T-helper 22 cell (primary cell): Measurements from ENCODE around the gene IGSF10.
"Not testable (repeated sequence)": the region's sequence is repeated elsewhere in the genome, so short reads cannot be mapped to it uniquely, and the experiment has no call there.

Experiments used
- DNase-seq: peaks from one replicate; pipeline ENCODE4 v3.0.0-alpha.2; 2020; ENCODE audit warnings: low read depth

Gene IGSF10, protein sequence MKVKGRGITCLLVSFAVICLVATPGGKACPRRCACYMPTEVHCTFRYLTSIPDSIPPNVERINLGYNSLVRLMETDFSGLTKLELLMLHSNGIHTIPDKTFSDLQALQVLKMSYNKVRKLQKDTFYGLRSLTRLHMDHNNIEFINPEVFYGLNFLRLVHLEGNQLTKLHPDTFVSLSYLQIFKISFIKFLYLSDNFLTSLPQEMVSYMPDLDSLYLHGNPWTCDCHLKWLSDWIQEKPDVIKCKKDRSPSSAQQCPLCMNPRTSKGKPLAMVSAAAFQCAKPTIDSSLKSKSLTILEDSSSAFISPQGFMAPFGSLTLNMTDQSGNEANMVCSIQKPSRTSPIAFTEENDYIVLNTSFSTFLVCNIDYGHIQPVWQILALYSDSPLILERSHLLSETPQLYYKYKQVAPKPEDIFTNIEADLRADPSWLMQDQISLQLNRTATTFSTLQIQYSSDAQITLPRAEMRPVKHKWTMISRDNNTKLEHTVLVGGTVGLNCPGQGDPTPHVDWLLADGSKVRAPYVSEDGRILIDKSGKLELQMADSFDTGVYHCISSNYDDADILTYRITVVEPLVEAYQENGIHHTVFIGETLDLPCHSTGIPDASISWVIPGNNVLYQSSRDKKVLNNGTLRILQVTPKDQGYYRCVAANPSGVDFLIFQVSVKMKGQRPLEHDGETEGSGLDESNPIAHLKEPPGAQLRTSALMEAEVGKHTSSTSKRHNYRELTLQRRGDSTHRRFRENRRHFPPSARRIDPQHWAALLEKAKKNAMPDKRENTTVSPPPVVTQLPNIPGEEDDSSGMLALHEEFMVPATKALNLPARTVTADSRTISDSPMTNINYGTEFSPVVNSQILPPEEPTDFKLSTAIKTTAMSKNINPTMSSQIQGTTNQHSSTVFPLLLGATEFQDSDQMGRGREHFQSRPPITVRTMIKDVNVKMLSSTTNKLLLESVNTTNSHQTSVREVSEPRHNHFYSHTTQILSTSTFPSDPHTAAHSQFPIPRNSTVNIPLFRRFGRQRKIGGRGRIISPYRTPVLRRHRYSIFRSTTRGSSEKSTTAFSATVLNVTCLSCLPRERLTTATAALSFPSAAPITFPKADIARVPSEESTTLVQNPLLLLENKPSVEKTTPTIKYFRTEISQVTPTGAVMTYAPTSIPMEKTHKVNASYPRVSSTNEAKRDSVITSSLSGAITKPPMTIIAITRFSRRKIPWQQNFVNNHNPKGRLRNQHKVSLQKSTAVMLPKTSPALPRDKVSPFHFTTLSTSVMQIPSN (N-terminal part only)

GRCh38 chr3:151460774-151461450, at the start of gene IGSF10:
TSS of gene IGSF10 (minus strand) at chr3:151461061. CDS start at chr3:151458709, 2,352 bp downstream.
- DNase-seq: no peak

DNA sequence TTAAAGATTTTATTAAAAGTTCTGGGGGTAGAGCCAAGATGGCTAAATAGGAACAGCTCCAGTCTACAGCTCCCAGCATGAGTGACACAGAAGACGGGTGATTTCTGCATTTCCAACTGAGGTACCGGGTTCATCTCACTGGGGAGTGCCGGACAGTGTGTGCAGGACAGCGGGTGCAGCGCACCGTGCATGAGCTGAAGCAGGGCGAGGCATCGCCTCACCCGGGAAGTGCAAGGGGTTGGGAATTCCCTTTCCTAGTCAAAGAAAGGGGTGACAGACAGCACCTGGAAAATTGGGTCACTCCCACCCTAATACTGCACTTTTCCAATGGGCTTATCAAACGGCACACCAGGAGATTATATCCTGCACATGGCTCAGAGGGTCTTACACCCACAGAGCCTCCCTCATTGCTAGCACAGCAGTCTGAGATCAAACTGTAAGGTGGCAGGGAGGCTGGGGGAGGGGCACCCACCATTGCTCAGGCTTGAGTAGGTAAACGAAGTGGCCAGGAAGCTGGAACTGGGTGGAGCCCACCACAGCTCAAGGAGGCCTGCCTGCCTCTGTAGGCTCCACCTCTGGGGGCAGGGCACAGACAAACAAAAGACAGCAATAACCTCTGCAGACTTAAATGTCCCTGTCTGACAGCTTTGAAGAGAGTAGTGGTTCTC, 48.7 kb upstream of the IGSF10 start:
- not testable (repeated sequence) for DNase-seq

- DNase-seq: no peak
Measured at GRCh38 chr3:151504606-151505005, 43.7 kb upstream of the IGSF10 start.

DNA sequence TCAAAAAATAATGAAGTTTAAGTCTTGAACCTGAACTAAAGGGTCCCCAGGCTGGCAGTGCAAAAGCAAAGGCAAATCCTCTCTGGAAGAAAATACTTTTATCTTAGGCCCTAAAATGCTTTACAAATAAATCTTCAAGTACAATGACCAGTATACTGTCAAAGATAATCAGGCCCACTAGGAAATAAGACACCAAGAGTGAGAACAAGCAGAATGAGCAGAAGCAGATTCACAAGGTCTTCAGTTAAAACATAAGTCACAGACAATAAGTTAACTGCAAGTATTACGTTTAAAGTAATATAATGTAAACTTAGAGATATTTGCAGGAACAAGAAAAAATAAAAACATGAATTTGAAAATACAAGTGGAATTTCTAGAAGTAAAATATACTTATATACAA, 42.2 kb upstream of the IGSF10 start:
- no peak for DNase-seq

DNA sequence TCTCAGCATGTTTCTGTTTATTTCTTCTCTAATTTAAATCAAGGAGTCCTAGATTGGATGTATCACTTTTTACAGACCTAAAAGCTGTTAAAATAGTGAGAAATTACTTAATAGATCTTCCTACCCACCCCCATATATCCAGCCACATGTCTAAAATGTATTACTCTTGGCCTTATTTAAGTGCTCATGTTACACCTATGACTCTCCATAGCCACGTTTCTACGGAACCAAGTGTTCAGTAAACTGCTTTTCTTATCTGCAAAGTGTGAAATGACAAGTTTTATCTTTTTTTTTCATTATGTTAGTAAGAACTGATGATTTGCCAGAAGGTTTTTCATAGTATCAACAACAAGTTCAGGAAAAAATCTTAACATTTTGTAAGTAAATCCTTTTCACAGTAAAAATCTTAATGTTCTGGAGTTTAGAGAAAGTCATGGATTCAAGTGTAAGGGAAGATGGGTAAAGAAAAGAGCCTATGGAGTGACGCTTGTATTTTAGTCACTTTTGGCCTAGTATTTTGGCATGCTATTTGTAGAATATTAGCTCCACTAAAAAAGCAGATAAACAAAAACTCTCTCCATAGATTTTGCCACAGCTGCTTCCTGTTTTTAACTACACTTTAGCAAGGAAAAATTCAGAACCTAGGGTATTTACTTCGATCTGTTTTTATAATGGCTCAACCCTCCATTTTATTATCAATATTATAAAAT, 41.2 kb upstream of the IGSF10 start:
- no peak for DNase-seq

DNA sequence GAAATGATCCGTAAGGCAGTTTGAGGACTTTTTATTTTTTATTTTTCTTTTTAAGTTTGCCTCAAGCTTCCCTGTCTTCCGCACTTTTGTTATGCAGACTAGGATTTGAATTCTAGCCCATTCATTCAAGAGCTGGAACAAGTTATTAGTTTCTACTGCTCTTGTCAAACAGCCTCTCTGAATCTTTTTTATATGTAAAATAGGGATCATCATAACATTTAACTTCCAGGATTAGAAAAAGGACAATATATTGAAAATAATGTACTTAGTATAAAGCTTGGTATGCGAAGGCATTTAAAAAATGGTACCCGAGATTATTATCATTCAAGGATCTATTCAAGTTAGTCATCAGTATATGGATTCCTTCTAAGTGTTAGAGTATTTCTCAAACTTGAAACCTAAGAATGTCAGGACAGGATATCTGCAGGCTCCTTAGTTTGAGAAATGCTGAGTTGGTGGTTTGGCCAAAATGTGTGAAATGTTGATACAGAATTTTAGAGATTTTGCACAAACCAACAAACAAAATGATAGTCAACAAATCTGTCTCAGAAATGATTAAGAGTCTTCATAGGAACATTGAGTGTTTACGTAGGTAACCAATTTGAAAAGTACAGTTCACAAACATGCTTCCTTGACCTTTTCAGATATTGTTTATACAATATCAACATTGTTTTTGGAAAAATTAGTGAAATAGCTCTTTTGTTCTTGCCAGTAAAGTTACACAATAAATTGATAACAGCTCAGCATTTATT, 40.5 kb upstream of the IGSF10 start:
- DNase-seq: no peak

- no peak for DNase-seq
Measured at GRCh38 chr3:151499168-151499567, 38.3 kb upstream of the IGSF10 start.

GRCh38 chr3:151491525-151491924, 30.7 kb upstream of the IGSF10 start:
- no peak for DNase-seq

- not testable (repeated sequence) for DNase-seq
Measured at GRCh38 chr3:151487833-151488232, 27.0 kb upstream of the IGSF10 start.

DNA sequence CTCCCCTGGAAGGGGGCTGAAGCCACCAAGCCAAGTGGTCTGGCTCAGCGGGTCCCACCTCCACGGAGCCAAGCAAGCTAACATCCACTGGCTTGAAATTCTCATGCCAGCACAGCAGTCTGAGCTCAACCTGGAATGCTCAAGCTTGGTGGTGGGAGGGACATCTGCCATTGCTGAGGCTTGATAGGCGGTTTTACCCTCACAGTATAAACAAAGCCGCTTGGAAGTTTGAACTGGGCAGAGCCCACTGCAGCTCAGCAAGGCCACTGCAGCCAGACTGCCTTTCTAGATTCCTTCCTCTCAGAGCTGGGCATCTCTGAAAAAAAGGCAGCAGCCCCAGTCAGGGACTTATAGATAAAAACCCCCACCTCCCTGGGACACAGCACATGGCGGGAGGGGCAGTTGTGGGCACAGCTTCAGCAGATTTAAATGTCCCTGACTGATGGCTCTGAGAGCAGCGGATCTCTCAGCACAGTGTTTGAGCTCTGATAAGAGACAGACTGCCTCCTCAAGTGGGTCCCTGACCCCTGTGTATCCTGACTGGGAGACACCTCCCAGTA, 23.2 kb upstream of the IGSF10 start:
- DNase-seq: no peak

DNA sequence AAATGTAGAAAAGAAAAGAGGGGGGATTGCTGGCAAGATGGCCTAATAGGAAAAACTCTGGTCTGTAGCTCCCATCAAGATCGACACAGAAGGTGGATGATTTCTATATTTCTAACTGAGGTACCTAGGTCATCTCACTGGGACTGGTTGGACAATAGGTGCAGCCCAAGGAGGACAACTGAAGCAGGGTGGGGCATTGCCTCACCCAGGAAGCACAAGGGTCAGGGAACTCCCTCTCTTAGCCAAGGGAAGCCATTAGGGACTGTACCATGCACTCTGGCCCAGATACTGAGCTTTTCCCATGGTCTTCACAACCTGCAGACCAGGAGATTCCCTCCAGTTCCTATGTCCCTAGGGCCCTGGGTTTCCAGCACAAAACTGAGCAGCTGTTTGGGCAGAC, 22.6 kb upstream of the IGSF10 start:
- no peak for DNase-seq

DNA sequence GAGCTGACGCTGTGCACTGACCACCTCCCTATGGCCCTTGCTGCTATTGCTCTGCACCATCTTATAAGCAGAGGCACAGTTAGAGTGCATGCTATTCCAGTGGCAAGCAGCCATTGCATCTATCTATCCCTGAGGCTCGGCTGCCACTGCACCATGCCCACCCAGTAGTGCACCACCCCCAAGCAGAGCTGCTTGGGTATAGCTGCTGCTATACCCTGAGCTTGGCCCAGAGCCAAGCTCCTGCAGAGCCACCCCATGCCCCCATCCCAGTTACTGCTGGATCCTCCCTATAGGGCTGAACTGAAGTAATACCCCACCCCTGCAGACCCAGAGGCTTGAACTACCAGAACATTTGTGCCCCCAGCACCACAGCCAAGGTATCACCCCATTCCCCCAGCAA, 19.6 kb upstream of the IGSF10 start:
- DNase-seq: no peak

DNA sequence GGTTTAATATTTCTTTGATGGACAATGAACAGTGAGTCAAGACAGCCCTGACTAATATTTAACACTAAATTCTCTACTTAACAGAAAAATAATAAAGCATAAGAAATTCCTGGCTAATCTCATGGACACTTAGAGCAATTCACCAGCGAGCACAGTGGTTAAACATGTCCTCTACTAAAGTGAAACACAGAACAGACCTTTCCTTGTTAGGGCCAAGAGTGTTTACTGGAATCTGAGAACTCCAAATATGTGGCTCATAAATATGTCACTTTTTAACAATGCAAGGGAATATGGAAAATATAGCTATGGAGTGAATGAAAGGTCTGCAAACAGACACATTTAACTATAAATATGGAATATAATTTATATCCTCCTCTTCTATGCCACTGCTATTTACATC, 18.6 kb upstream of the IGSF10 start:
- no peak for DNase-seq

DNA sequence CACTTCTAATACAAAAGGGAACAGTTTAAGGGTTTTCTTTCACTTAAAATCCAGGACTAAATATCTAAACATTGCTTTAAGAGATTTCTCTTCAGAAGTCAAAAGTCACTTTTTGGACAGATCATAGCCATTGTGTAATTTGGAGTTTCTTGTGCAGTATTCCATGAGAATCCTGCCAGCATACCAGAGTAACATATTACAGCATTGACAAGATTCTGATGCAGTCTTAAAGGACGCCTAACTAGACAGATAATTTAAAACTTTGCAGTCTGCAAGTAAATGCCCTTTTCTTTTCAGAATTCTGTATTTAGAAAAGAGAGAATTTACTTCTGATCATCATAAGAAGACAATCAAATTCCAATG, 17.5 kb upstream of the IGSF10 start:
- DNase-seq: no peak

DNA sequence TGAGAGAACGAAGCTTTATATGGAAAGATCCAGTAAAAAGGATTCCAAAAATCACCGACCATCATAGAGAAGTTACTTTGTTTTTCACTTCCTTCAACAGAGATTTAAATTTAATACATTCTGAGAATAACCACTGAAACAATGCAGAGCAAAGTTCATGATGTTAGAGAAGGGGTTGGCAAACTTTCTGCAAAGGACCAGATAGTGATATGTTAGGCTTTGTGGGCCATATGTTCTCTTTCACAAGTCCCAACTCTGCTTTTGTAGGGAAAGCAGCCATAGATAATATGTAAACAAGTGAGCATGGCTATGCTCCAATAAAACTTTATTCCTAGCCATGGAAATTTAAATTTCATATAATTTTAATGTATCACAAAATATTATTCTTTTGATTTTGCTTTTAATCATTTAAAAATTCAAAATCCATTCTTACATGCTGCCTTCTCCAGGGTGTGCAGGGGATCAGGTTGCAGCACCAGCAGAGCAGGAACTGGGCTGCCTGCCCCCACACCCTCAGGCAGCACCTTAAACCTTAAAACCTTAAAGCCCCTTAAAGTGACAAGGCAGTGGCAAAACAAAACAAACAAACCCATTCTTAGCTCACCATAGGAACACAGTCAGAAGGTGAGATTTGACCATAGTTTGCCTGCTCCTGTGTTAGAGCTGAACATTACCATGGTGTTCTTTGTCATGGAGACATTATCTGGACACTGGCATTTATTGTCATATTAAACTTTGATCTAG, 16.9 kb upstream of the IGSF10 start:
- no peak for DNase-seq

DNA sequence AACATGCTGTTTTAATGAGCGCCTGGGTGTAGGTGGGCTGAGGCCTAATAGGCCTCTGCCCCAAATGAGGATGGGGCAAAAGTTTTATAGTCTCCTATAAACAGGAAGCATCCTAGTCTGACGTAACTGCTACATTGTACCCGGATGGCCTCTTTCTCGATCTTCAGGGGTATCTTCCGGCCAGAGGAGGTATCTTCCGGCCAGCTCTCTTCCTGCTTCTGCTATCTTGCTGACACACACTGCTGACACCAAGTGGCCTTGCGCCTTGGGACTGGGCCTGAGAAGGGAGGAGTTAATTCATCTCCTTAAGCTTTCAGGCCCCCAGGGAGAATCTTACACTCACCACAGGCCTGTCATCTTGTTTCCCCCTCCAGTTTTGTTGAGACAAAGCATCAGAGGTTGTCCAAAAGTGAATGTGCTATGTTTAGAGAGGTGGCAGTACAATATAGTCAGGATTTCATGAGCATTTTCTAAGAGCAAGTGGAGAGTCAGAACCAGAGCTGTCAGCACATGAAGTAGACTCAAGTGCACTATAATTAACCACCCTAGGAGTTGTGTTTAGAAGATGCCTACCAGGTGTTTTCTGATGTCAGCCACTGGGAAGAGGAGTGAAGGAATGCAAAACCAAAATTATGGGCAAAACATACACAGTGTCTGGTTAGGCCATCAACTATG, 15.6 kb upstream of the IGSF10 start:
- no peak for DNase-seq

- no peak for DNase-seq
Measured at GRCh38 chr3:151468284-151468917, 7.5 kb upstream of the IGSF10 start.

DNA sequence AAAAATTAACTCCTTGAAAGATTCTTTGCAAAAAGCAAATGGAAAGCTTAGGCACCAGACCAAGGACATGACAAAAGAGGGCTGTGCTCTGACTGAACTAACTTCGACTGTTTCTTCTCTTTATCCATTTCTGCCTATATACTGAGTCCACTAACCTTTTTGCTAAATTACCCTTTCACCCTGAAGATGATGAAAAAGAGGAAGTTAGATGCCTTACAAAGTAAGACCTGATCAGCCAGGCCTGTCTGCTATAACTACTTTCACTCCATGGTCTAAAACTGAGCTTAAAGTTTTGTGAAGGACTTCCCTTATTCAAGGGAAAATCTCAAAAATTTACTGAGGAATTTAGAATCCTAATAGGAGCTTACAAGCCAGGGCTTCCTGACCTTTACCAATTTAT, 6.2 kb upstream of the IGSF10 start:
- no peak for DNase-seq
